K562 (cell line): ENCODE results near the gene UNC80. TPM values are rescaled to one million over a fixed set of nuclear protein-coding genes. Genes with fewer than 3 reads are reported as not detected.

Source experiments
- ATAC-seq: fragments of 200-7000 bp; cut with Tn5 transposase; 3 replicates; pipeline ENCODE4 v1.9.1; 2020; ENCODE audit warnings: moderate library complexity
- BruUV-seq: library from RNA; stranded (reverse); fragments of 400-500 nt; replicated peaks from 2 replicates; lab custom pipeline; 2021; lab: Mats Ljungman, UMichigan
- CTCF ChIA-PET: fragments of 300-600 bp; formaldehyde crosslinking; extraction: SDS; loops from one replicate; lab custom pipeline; 2021; ENCODE audit warnings: low intra/inter-chr PET ratio; lab: Yijun Ruan, JAX
- POLR2A ChIA-PET: fragments of 300-600, 350-650 bp; sonication (Branson Sonifier 250); formaldehyde crosslinking; extraction: SDS; loops from one replicate; lab custom pipeline; 2021; ENCODE audit warnings: antibody characterized with exemption, inconsistent platforms; lab: Yijun Ruan, JAX
- DNase-seq, 4 experiments: peaks; one replicate each; pipeline versions ENCODE4 v3.0.0 to v3.0.0-alpha.2; 2011 to 2018; ENCODE audit warnings: low spot score in 3 of 4, mixed read lengths in 3 of 4; ENCODE audit errors: extremely low read depth in 1 of 4
- FAIRE-seq: peaks from 2 replicates; lab custom pipeline; 2011; peaks lifted over from hg19 to GRCh38; lab: Jason Lieb, UNC
- H2AFZ ChIP-seq: 2 replicates; pipeline ENCODE4 v1.6.0; 2011; ENCODE audit warnings: low read depth, low read length, control low read depth, inconsistent platforms
- H3K27ac ChIP-seq: fragments of 200-600 bp; 3 replicates; pipeline ENCODE4 v1.8.0; 2011; ENCODE audit warnings: low read depth, mild to moderate bottlenecking, control low read depth, inconsistent platforms, low read length, moderate library complexity, mixed read lengths; ENCODE audit errors: extremely low read depth
- H3K27me3 ChIP-seq, 2 experiments: fragments of 300-600 bp in 1 of 2; 2 replicates in 1 of 2; 3 replicates in 1 of 2; pipeline versions ENCODE4 v1.6.0 to v1.8.0; 2011; ENCODE audit warnings: inconsistent platforms in 2 of 2, low read length in 2 of 2, mild to moderate bottlenecking in 1 of 2, mixed read lengths in 1 of 2, moderate library complexity in 1 of 2; ENCODE audit not compliant: control insufficient read depth in 2 of 2, insufficient read depth in 2 of 2
- H3K36me3 ChIP-seq: fragments of 300-600 bp; 3 replicates; pipeline ENCODE4 v1.8.0; 2011; ENCODE audit warnings: mild to moderate bottlenecking, low read length, inconsistent platforms; ENCODE audit not compliant: control insufficient read depth, insufficient read depth
- H3K4me1 ChIP-seq, 2 experiments: fragments of 200-600 bp in 1 of 2; replicated peaks in 1 of 2; 2 replicates in 1 of 2; 3 replicates in 1 of 2; pipeline versions ENCODE4 v1.5.1 to v1.8.0; 2011; ENCODE audit warnings: inconsistent platforms in 2 of 2, low read length in 2 of 2, mild to moderate bottlenecking in 1 of 2, mixed read lengths in 1 of 2, moderate library complexity in 1 of 2; ENCODE audit not compliant: control insufficient read depth in 2 of 2, insufficient read depth in 2 of 2
- H3K4me2 ChIP-seq: 2 replicates; pipeline ENCODE4 v1.6.1; 2011; ENCODE audit warnings: low read length, control low read depth, inconsistent platforms, mixed read lengths; ENCODE audit not compliant: insufficient read depth
- H3K4me3 ChIP-seq: fragments of 200-600 bp; sonication (generic), shearing (Covaris generic); 2 replicates; pipeline ENCODE4 v1.5.1; 2016; ENCODE audit warnings: control low read depth, inconsistent platforms
- H3K79me2 ChIP-seq: fragments of 200-600 bp; 3 replicates; pipeline ENCODE4 v1.8.0; 2011; ENCODE audit warnings: low read length, inconsistent platforms; ENCODE audit not compliant: control insufficient read depth, insufficient read depth
- H3K9ac ChIP-seq, 2 experiments: 2 replicates each; pipeline versions ENCODE4 v1.6.0 to v1.6.1; 2011; ENCODE audit warnings: low read depth in 2 of 2, low read length in 2 of 2, control low read depth in 1 of 2, inconsistent platforms in 1 of 2, mild to moderate bottlenecking in 1 of 2, mixed read lengths in 1 of 2; ENCODE audit not compliant: insufficient read depth in 1 of 2
- H3K9me1 ChIP-seq: one replicate; pipeline ENCODE4 v1.6.0; 2011; ENCODE audit warnings: inconsistent platforms, mild to moderate bottlenecking, low read length, moderate library complexity; ENCODE audit not compliant: control insufficient read depth, insufficient read depth
- H3K9me3 ChIP-seq: replicated peaks from 2 replicates; pipeline ENCODE4 v1.5.1; 2011; ENCODE audit warnings: low read depth, low read length, inconsistent platforms; ENCODE audit not compliant: control insufficient read depth, insufficient read depth
- H4K20me1 ChIP-seq: replicated peaks from 2 replicates; pipeline ENCODE4 v1.6.1; 2011; ENCODE audit warnings: low read length, inconsistent platforms, mixed read lengths; ENCODE audit not compliant: control insufficient read depth, insufficient read depth
- CCAR2 ChIP-seq: fragments of 200-400 bp; formaldehyde crosslinking; IDR thresholded peaks from 2 replicates; pipeline ENCODE4 v1.6.1; 2017; ENCODE audit warnings: mild to moderate bottlenecking, low read depth, low read length
- CHD1 ChIP-seq: fragments of 200-600 bp; sonication (generic); IDR thresholded peaks from one replicate; pipeline ENCODE4 v1.6.1; 2012; ENCODE audit warnings: mild to moderate bottlenecking, moderate library complexity, low read length, inconsistent platforms
- EP400 ChIP-seq: fragments of 450-650 bp; IDR thresholded peaks from 2 replicates; pipeline ENCODE4 v1.6.1; 2017; ENCODE audit warnings: antibody characterized with exemption, mild to moderate bottlenecking, moderate library complexity
- HEY1 ChIP-seq: fragments of 250-450 bp; sonication (Bioruptor Pico); IDR thresholded peaks from 2 replicates; pipeline ENCODE4 v1.5.0; 2020; ENCODE audit warnings: mild to moderate bottlenecking, moderate library complexity, borderline replicate concordance
- MAFG ChIP-seq: fragments of 450-650 bp; conservative IDR thresholded peaks from 2 replicates; pipeline ENCODE4 v1.6.1; 2016; ENCODE audit warnings: missing genetic modification characterization, missing compliant biosample characterization
- MTA2 ChIP-seq: fragments of 450-650 bp; IDR thresholded peaks from 2 replicates; pipeline ENCODE4 v1.6.1; 2016; ENCODE audit warnings: low read depth
- MYBL2 ChIP-seq, 2 experiments: fragments of 450-650 bp in 1 of 2; sonication (generic) in 1 of 2; formaldehyde crosslinking in 1 of 2; IDR thresholded peaks; 2 replicates each; pipeline versions ENCODE4 v1.6.1 to v1.8.1; 2017 to 2022; ENCODE audit warnings: borderline replicate concordance in 1 of 2, inconsistent platforms in 1 of 2, low read depth in 1 of 2, mild to moderate bottlenecking in 1 of 2, missing genetic modification reagents in 1 of 2, moderate library complexity in 1 of 2
- NFRKB ChIP-seq: fragments of 450-650 bp; IDR thresholded peaks from 2 replicates; pipeline ENCODE4 v1.6.1; 2016; ENCODE audit warnings: low read depth
- NUFIP1 ChIP-seq: fragments of 450-650 bp; IDR thresholded peaks from 2 replicates; pipeline ENCODE4 v1.6.1; 2018; ENCODE audit not compliant: partially characterized antibody
- SAP30 ChIP-seq: fragments of 200-600 bp; sonication (generic); IDR thresholded peaks from 2 replicates; pipeline ENCODE4 v1.6.1; 2012; ENCODE audit warnings: borderline replicate concordance, low read depth, mild to moderate bottlenecking, moderate library complexity, low read length, control low read depth, inconsistent platforms; ENCODE audit not compliant: insufficient read depth, poor library complexity, severe bottlenecking
- TRIM24 ChIP-seq, 2 experiments: fragments of 450-650 bp; IDR thresholded peaks; 2 replicates each; pipeline ENCODE4 v1.6.1; 2016
- ZNF766 ChIP-seq: fragments of 200-800 bp; sonication (Bioruptor generic); conservative IDR thresholded peaks from 2 replicates; pipeline ENCODE4 v1.6.1; 2016; ENCODE audit warnings: missing genetic modification characterization, missing compliant biosample characterization
- WGBS: fragments of 100-300 bp; shearing (Covaris generic); methylation state at CpG from one replicate; pipeline ENCODE4 v1.1.6; 2016; ENCODE audit warnings: low coverage, mixed read lengths; ENCODE audit not compliant: insufficient coverage; ENCODE audit errors: missing lambda C conversion rate; 5-methylcytosine and 5-hydroxymethylcytosine counted together
- in situ Hi-C: fragments of 300-500 bp; cut with MboI; formaldehyde crosslinking; loops from 4 replicates; pipeline ENCODE4 v1.15.0; 2018; ENCODE audit warnings: inconsistent platforms, mixed read lengths
- intact Hi-C: fragments of 100-400 bp; cut with micrococcal nuclease; formaldehyde crosslinking; loops from 2 replicates; pipeline ENCODE4 v1.14.2; 2022
- polyA plus RNA-seq, 8 experiments: library from polyadenylated mRNA; depleted of rRNA in 4 of 8; stranded (reverse) in 5 of 8; unstranded in 3 of 8; fragments of >200 nt; fragmentation: Nextera tagmentation in 2 of 8; fragmentation: Illumina TruSeq in 1 of 8; extraction: Ambion mirVana in 2 of 8; extraction: Trizol in 1 of 8; gene quantifications; 2 replicates each; pipeline versions ENCODE4 v1.2.1 to v1.2.3, GENCODE V29; 2011 to 2014; ENCODE audit warnings: inconsistent platforms in 1 of 8, missing spikeins in 1 of 8
- total RNA-seq, 7 experiments: library from RNA; depleted of rRNA in 6 of 7; stranded (reverse); fragments of >200 nt in 6 of 7; fragmentation: Illumina TruSeq in 2 of 7; extraction: Trizol in 2 of 7; gene quantifications; 2 replicates each; pipeline versions ENCODE4 v1.2.1 to v1.2.3, GENCODE V29; 2011 to 2021; ENCODE audit warnings: low replicate concordance in 1 of 7
- TF ChIP-seq, protein P1 (sequence below): sonication (generic); formaldehyde crosslinking; IDR thresholded peaks from 2 replicates; pipeline ENCODE4 v1.4.0; 2020; ENCODE audit warnings: mild to moderate bottlenecking, missing genetic modification reagents
- TF ChIP-seq, protein P2 (sequence below): fragments of 450-650 bp; IDR thresholded peaks from 2 replicates; pipeline ENCODE4 v1.6.1; 2016; ENCODE audit warnings: borderline replicate concordance
- TF ChIP-seq, protein P3 (sequence below): fragments of 250-450 bp; sonication (Bioruptor Pico); IDR thresholded peaks from 2 replicates; pipeline ENCODE4 v1.5.0; 2021

UNC80 gene
- total and polyA plus RNA-seq, 9 of the 15 experiments (the other 6 are each of a cell fraction or from before 2014, with no cell fraction given) = under 0.01 to 0.04 (median 0.01) TPM; not detected in 5

DNA sequence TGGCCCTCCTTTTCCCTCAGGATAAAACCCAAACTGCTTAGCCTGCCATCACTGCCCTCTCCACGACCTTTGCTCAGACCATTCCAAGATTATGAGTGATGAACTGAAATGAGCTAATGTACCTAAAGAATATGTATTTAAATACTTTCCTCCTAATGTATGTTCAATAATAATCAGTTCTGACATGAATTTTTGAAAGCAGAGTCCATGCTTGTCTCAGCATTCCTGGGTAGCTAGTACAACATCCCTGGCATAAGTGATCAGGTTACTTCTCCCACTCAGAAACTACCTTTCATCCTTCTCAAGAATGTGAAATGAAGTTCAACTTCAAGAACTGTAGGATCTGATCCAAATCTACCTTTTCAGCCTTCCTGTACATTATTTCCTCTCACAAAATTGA, 103.6 kb downstream of the UNC80 start:
- no peak for ATAC-seq

More for the DNA sequence above, 103.6 kb downstream of the UNC80 start:
- FAIRE-seq = no peak
- H4K20me1 ChIP-seq = no peaks in the 10 kb centered on the region
- H3K9me3 ChIP-seq = no peaks in the 10 kb centered on the region
- H3K9ac ChIP-seq = no peak overlapping the region
- no peak overlapping the region for H3K27ac ChIP-seq
- no peaks in the 10 kb centered on the region for H3K9me1 ChIP-seq
- CTCF ChIA-PET = no interaction called here
- H3K79me2 ChIP-seq = no peaks in the 10 kb centered on the region
- no peak overlapping the region for H2AFZ ChIP-seq
- TF ChIP-seq EP400 = no peak
- no peak for TF ChIP-seq CHD1
- TF ChIP-seq, protein P1, sequence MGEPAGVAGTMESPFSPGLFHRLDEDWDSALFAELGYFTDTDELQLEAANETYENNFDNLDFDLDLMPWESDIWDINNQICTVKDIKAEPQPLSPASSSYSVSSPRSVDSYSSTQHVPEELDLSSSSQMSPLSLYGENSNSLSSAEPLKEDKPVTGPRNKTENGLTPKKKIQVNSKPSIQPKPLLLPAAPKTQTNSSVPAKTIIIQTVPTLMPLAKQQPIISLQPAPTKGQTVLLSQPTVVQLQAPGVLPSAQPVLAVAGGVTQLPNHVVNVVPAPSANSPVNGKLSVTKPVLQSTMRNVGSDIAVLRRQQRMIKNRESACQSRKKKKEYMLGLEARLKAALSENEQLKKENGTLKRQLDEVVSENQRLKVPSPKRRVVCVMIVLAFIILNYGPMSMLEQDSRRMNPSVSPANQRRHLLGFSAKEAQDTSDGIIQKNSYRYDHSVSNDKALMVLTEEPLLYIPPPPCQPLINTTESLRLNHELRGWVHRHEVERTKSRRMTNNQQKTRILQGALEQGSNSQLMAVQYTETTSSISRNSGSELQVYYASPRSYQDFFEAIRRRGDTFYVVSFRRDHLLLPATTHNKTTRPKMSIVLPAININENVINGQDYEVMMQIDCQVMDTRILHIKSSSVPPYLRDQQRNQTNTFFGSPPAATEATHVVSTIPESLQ (CRISPR knock-in tag) = no peak
- TF ChIP-seq, protein P2, sequence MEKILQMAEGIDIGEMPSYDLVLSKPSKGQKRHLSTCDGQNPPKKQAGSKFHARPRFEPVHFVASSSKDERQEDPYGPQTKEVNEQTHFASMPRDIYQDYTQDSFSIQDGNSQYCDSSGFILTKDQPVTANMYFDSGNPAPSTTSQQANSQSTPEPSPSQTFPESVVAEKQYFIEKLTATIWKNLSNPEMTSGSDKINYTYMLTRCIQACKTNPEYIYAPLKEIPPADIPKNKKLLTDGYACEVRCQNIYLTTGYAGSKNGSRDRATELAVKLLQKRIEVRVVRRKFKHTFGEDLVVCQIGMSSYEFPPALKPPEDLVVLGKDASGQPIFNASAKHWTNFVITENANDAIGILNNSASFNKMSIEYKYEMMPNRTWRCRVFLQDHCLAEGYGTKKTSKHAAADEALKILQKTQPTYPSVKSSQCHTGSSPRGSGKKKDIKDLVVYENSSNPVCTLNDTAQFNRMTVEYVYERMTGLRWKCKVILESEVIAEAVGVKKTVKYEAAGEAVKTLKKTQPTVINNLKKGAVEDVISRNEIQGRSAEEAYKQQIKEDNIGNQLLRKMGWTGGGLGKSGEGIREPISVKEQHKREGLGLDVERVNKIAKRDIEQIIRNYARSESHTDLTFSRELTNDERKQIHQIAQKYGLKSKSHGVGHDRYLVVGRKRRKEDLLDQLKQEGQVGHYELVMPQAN = no peak
- TF ChIP-seq, protein P3, sequence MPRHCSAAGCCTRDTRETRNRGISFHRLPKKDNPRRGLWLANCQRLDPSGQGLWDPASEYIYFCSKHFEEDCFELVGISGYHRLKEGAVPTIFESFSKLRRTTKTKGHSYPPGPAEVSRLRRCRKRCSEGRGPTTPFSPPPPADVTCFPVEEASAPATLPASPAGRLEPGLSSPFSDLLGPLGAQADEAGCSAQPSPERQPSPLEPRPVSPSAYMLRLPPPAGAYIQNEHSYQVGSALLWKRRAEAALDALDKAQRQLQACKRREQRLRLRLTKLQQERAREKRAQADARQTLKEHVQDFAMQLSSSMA (CRISPR knock-in tag) = no peak
- TF ChIP-seq MYBL2 (IDR thresholded peaks at IDR 0.05; ENCODE audit: low read depth) = no peak
- TF ChIP-seq MYBL2 (CRISPR knock-in tag; IDR thresholded peaks at IDR 0.05; ENCODE audit: borderline replicate concordance) = no peak
- no peak for TF ChIP-seq MAFG (tag)
- no peak for TF ChIP-seq HEY1 (CRISPR knock-in tag)
- TF ChIP-seq CCAR2 = no peak
- no peak for TF ChIP-seq NFRKB
- no peak for TF ChIP-seq ZNF766 (CRISPR knock-in tag)
- no peak for TF ChIP-seq MTA2
- no peak for TF ChIP-seq NUFIP1
- TF ChIP-seq SAP30 = no peak
- no peak for TF ChIP-seq TRIM24 (IDR thresholded peaks at IDR 0.05)
- TF ChIP-seq, all 486 proteins: peak for 0
- WGBS = 0% methylated on average over 1 of the region's 1 CpG
- Histone ChIP-seq H3K4me2 (no peak overlapping the region), H3K4me1 (no peaks in the 10 kb centered on the region), H3K36me3 (no peaks in the 10 kb centered on the region), H3K27me3 (no peaks in the 10 kb centered on the region), H3K4me3 (no peak overlapping the region)
- BruUV-seq = no TSS peak
- no peak for DNase-seq
- intact Hi-C loops = no loop called here
- POLR2A ChIA-PET = no interaction called here
- in situ Hi-C loops = no loop called here
